A172 (cell line): Measurements from ENCODE around the gene CCT3. TPM values are rescaled to one million over a fixed set of nuclear protein-coding genes. Genes with fewer than 3 reads are reported as not detected.

ENCODE experiments used
- DNase-seq: peaks from one replicate; pipeline ENCODE4 v3.0.0-alpha.2; 2015; ENCODE audit warnings: low spot score
- total RNA-seq: library from RNA; depleted of rRNA; stranded (reverse); fragments of >200 nt; shearing (Covaris generic); gene quantifications from 2 replicates; pipeline ENCODE4 v1.2.3, GENCODE V29; 2014; rRNA removed

The CCT3 gene
- total RNA-seq, 1 experiment from 2014 or later = 1,191 TPM

DNA sequence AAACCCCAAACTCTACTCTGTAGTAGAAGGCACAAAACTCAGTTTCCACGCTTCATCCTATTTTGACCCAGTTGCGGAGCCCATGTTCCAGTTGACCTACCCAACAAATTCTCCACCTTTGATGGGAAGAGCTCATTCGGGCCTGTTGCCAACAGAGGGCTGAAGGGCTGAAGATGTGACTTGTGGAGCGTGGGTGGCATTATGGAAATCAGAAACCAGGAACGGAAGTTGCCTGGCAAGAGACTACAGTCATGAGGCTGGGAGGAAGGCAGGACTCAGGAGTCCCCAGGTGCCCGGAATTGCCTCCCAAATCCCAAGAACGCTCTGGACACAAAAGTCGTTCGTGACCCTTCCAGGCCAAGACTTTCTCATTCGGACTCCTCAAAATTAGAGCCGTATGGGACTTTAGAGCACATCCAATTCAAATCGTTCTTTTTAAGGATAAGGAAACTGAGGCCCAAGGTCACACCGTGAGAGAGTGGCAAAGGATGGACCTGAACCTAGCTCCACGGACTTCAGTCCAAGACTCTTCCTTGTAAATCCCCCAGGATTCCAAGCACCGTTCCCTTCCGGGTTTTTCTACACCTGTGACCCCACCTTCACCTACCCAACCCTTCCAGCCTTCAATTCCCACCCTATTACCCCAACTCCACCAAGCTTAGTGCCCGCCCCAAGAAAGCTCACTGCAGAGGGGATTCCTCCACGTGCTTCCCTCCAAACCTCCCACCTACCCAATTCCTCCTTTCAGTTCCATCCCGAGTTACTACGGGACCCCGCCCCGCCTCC lies 56.2 kb downstream of the CCT3 start:
- peak; percentile 47 for DNase-seq

GRCh38 chr1:156281281-156281680 lies 56.8 kb downstream of the CCT3 start:
- DNase-seq = peak; percentile 63

GRCh38 chr1:156279837-156280236 lies 58.3 kb downstream of the CCT3 start:
- no peak for DNase-seq

DNA sequence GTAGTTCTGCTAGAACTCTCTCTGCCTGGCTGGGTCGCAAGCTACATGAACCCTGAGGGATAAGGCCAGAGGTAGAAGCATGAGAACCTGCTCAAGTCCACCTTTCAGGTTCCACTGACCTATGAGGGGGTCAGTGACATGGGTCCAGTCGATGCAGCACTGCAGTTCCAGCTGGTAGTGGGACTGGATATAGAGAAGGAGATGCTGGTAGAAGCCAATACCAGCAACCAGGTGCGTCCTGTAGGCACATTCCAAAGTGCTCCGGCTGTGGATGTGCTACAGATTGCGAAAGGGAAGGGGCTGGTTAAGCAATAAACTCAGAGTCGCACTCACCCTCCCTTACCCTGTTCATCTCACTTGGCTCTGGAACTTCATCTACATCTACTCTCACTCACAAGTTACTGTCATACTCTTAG lies 61.1 kb downstream of the CCT3 start:
- DNase-seq = no peak

DNA sequence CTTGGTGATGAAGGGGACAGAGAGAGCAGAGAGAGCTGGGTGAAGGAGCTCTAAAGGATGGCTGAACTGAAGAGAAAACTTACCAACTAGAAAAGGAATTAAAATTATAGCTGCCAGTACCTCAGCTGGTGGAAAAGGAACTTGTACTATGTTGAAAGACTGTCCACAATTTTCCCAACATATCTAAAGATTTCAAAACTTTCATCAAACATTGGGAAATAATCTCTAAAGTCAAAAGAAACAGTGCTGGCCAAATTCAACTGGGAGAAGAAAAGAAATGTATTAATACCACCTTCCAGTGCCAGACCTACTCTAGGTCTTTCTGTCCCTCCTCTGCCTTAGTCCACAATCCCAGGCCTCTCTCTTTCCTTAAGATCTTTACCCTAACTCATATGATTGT lies 61.6 kb downstream of the CCT3 start:
- no peak for DNase-seq

DNA sequence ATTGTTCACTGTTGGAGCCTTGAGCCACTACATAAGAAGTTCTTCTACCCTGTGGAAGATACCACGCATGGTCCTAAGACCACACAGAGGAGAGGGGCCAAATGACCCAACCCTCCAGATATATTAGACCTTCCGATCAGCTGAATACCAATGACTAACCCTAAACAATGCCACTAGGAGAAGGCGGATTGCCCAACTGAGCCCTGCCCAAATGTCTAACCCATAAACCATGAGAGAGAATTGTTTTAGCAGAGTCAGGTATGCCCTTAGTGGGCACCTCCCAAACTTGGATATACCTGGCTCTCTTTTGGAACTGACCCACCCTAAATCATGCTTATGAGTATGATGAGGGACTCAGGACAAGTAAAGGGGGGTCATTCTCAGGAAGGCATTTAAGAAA lies 67.8 kb downstream of the CCT3 start:
- no peak for DNase-seq

- DNase-seq = peak; percentile 76
Observed at GRCh38 chr1:156268336-156268735, 69.8 kb downstream of the CCT3 start.

- DNase-seq = no peak
Observed at GRCh38 chr1:156266051-156266450, 72.0 kb downstream of the CCT3 start.

DNA sequence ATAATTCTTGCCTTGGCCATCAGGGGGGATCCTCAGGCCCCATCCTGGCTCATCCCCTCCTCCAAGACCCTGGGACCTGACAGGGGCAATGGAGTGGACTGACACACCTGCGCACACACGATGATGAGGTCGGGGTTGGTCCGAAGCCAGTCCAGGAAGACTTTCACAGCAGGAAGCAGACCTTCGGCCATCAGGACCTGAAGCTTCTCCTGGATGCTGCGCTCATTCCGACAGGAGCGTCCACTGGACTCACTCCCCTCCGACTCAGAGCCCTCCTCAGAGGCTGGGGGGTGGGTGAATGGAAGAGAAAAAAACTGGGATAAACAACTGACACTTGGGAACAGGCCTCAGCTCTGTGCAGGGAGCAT lies 74.8 kb downstream of the CCT3 start:
- no peak for DNase-seq

GRCh38 chr1:156262461-156263287 lies 75.4 kb downstream of the CCT3 start:
- peak; percentile 99 for DNase-seq

- DNase-seq = peak; percentile 34
Observed at GRCh38 chr1:156260896-156261295, 77.2 kb downstream of the CCT3 start.

DNA sequence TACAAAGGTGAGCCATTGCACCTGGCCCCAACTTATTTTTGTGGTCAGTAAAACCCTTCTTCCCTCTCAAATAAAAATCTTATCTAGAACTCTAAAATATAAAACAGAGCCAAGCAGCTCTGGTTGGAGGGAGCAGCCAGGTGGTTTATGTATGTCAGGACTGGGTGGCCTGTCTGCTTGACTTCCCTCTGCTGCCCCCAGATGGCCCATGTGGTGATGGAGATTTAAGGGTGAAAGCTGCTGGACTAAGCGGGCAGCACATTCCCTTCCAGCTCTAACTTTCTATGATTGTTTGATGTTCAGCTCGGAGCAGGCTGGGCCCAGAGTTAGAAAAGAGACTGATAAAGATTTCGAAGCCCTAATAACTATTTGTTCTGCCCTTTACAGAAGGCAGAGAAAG lies 78.3 kb downstream of the CCT3 start:
- peak; percentile 58 for DNase-seq

Other genes starting within 250 kb of the CCT3 start
- gene LMNA, start 223.6 kb downstream of the CCT3 start, total RNA-seq = 1,695 and 2,065 TPM in 2 replicates
- gene SEMA4A, start 184.7 kb downstream of the CCT3 start, total RNA-seq = 0.31 TPM in 1 of 2 replicates, not detected in the other
- gene SLC25A44, start 144.2 kb downstream of the CCT3 start, total RNA-seq = 25.2 and 35.8 TPM in 2 replicates
- gene PMF1, start 125.3 kb downstream of the CCT3 start, total RNA-seq = 184 and 210 TPM in 2 replicates
- 0.34 and 2.3 TPM in 2 replicates for gene BGLAP, start 96.1 kb downstream of the CCT3 start, total RNA-seq
- 2.0 and 3.1 TPM in 2 replicates for gene PAQR6, start 90.2 kb downstream of the CCT3 start, total RNA-seq
- gene SMG5, start 55.5 kb downstream of the CCT3 start, total RNA-seq = 113 and 116 TPM in 2 replicates
- 7.9 and 8.6 TPM in 2 replicates for gene TMEM79, start 54.0 kb downstream of the CCT3 start, total RNA-seq
- gene GLMP, start 42.6 kb downstream of the CCT3 start, total RNA-seq = 133 and 135 TPM in 2 replicates
- gene VHLL, start 39.0 kb downstream of the CCT3 start, total RNA-seq = not detected in 2 replicates
- 3.5 and 9.4 TPM in 2 replicates for gene TSACC, start 234 bp upstream of the CCT3 start, total RNA-seq
- not detected in 2 replicates for gene RHBG, start 30.9 kb upstream of the CCT3 start, total RNA-seq
- gene MEF2D, start 162.5 kb upstream of the CCT3 start, total RNA-seq = 14.6 and 22.2 TPM in 2 replicates
- gene IQGAP3, start 234.3 kb upstream of the CCT3 start, total RNA-seq = 58.9 and 66.2 TPM in 2 replicates
- not detected in 2 replicates for gene TTC24, start 241.4 kb upstream of the CCT3 start, total RNA-seq